GM12878 (cell line): ENCODE data around the gene SPINT2. TPM values are rescaled to one million over a fixed set of nuclear protein-coding genes. Genes with fewer than 3 reads are reported as not detected.

Source experiments
- ATAC-seq: fragments of 200-7000 bp; cut with Tn5 transposase; 3 replicates; pipeline ENCODE4 v1.9.1; 2020; ENCODE audit warnings: mild to moderate bottlenecking, moderate library complexity
- BruUV-seq: library from RNA; stranded (reverse); fragments of 400-500 nt; replicated peaks from 2 replicates; lab custom pipeline; 2021; lab: Mats Ljungman, UMichigan
- CTCF ChIA-PET: fragments of 300-600 bp; sonication (Branson Sonifier 250); formaldehyde crosslinking; extraction: SDS; loops from one replicate; lab custom pipeline; 2021; ENCODE audit warnings: inconsistent platforms; lab: Yijun Ruan, JAX
- POLR2A ChIA-PET: fragments of 350-600 bp; formaldehyde crosslinking; extraction: SDS; loops from one replicate; lab custom pipeline; 2021; ENCODE audit warnings: inconsistent platforms; lab: Charles Lee
- RAD21 ChIA-PET: fragments of 300-600 bp; sonication (Branson Sonifier 250); formaldehyde crosslinking; loops from one replicate; lab custom pipeline; 2023; ENCODE audit warnings: antibody characterized with exemption; ENCODE audit not compliant: unreplicated experiment; lab: Charles Lee
- SMC1A ChIA-PET: fragments of 300-600 bp; sonication (Branson Sonifier 250); formaldehyde crosslinking; loops from one replicate; lab custom pipeline; 2023; ENCODE audit not compliant: unreplicated experiment, uncharacterized antibody; lab: Charles Lee
- DNase-seq: peaks from one replicate; pipeline ENCODE4 v3.0.0-alpha.2; 2011; ENCODE audit warnings: low read depth, low spot score
- FAIRE-seq: peaks from 3 replicates; lab custom pipeline; 2011; peaks lifted over from hg19 to GRCh38; lab: Jason Lieb, UNC
- H2AFZ ChIP-seq: 2 replicates; pipeline ENCODE4 v1.6.0; 2011; ENCODE audit warnings: low read depth, low read length, control low read depth; ENCODE audit not compliant: control insufficient read depth
- H3K27ac ChIP-seq: 2 replicates; pipeline ENCODE4 v1.5.1; 2011; ENCODE audit warnings: control low read depth; ENCODE audit not compliant: control insufficient read depth, insufficient read depth
- H3K27me3 ChIP-seq, 2 experiments: replicated peaks in 1 of 2; 2 replicates each; pipeline versions ENCODE4 v1.6.0 to v1.6.1; 2011; ENCODE audit warnings: low read length in 1 of 2; ENCODE audit not compliant: control insufficient read depth in 2 of 2, insufficient read depth in 2 of 2
- H3K36me3 ChIP-seq, 2 experiments: 2 replicates each; pipeline ENCODE4 v1.5.1; 2011; ENCODE audit warnings: low read length in 1 of 2; ENCODE audit not compliant: control insufficient read depth in 2 of 2, insufficient read depth in 2 of 2
- H3K4me1 ChIP-seq: 2 replicates; pipeline ENCODE4 v1.6.1; 2011; ENCODE audit warnings: mild to moderate bottlenecking, low read length, moderate library complexity, mixed read lengths; ENCODE audit not compliant: control insufficient read depth, insufficient read depth
- H3K4me2 ChIP-seq: 2 replicates; pipeline ENCODE4 v1.6.0; 2011; ENCODE audit warnings: control low read depth; ENCODE audit not compliant: control insufficient read depth, insufficient read depth
- H3K4me3 ChIP-seq: fragments of 200-600 bp; sonication (generic); 2 replicates; pipeline ENCODE4 v1.5.1; 2016
- H3K79me2 ChIP-seq: 2 replicates; pipeline ENCODE4 v1.6.0; 2011; ENCODE audit warnings: low read length; ENCODE audit not compliant: control insufficient read depth, insufficient read depth
- H3K9ac ChIP-seq: 2 replicates; pipeline ENCODE4 v1.8.0; 2011; ENCODE audit warnings: low read length, control low read depth, mixed read lengths; ENCODE audit not compliant: control insufficient read depth, insufficient read depth
- H3K9me3 ChIP-seq: replicated peaks from 3 replicates; pipeline ENCODE4 v1.5.1; 2011; ENCODE audit warnings: mild to moderate bottlenecking, low read length; ENCODE audit not compliant: control insufficient read depth, insufficient read depth
- H4K20me1 ChIP-seq: 2 replicates; pipeline ENCODE4 v1.6.0; 2011; ENCODE audit not compliant: control insufficient read depth, insufficient read depth
- ATF7 ChIP-seq: fragments of 450-650 bp; IDR thresholded peaks from 2 replicates; pipeline ENCODE4 v1.6.1; 2016; ENCODE audit warnings: low read depth, mild to moderate bottlenecking
- ETV6 ChIP-seq, 2 experiments: fragments of 450-650 bp in 1 of 2; IDR thresholded peaks in 1 of 2; conservative IDR thresholded peaks in 1 of 2; 2 replicates each; pipeline ENCODE4 v1.6.1; 2014; ENCODE audit warnings: antibody characterized with exemption in 1 of 2, borderline replicate concordance in 1 of 2, low read depth in 1 of 2, mild to moderate bottlenecking in 1 of 2, moderate library complexity in 1 of 2
- GABPA ChIP-seq: IDR thresholded peaks from 2 replicates; pipeline ENCODE4 v1.6.1; 2014; ENCODE audit warnings: antibody characterized with exemption, low read depth, mild to moderate bottlenecking, inconsistent platforms
- NBN ChIP-seq: fragments of 450-650 bp; IDR thresholded peaks from 2 replicates; pipeline ENCODE4 v1.6.1; 2016
- NFIC ChIP-seq: IDR thresholded peaks from 2 replicates; pipeline ENCODE4 v1.6.1; 2012; ENCODE audit warnings: low read depth, mild to moderate bottlenecking, inconsistent platforms, low read length, moderate library complexity
- PAX5 ChIP-seq: IDR thresholded peaks from 2 replicates; pipeline ENCODE4 v1.6.1; 2011; ENCODE audit warnings: low read depth, low read length, borderline replicate concordance
- RUNX3 ChIP-seq: IDR thresholded peaks from 2 replicates; pipeline ENCODE4 v1.6.1; 2012; ENCODE audit warnings: low read length, inconsistent platforms
- SREBF1 ChIP-seq: IDR thresholded peaks from 2 replicates; pipeline ENCODE4 v1.6.1; 2012; ENCODE audit warnings: mild to moderate bottlenecking, low read length
- YY1 ChIP-seq: IDR thresholded peaks from 2 replicates; pipeline ENCODE4 v1.6.1; 2011; ENCODE audit warnings: low read depth, mild to moderate bottlenecking, low read length
- ZNF217 ChIP-seq: fragments of 450-650 bp; IDR thresholded peaks from 2 replicates; pipeline ENCODE4 v1.6.1; 2017; ENCODE audit warnings: antibody characterized with exemption, mild to moderate bottlenecking
- ZNF274 ChIP-seq: IDR thresholded peaks from one replicate; pipeline ENCODE4 v1.8.0; 2011; ENCODE audit not compliant: insufficient read length, insufficient read depth
- ZSCAN29 ChIP-seq: fragments of 450-650 bp; IDR thresholded peaks from 2 replicates; pipeline ENCODE4 v1.6.1; 2017; ENCODE audit warnings: mild to moderate bottlenecking, moderate library complexity
- WGBS: methylation state at CpG from one replicate; pipeline ENCODE4 v1.1.6; 2016; ENCODE audit warnings: low lambda C conversion rate; ENCODE audit not compliant: insufficient replicate concordance, insufficient coverage; ENCODE audit errors: missing lambda C conversion rate; 5-methylcytosine and 5-hydroxymethylcytosine counted together
- in situ Hi-C: fragments of 300-500 bp; cut with MboI; formaldehyde crosslinking; loops from 9 replicates; pipeline ENCODE4 v1.14.3; 2018; ENCODE audit warnings: mixed read lengths
- intact Hi-C: fragments of 100-400 bp; cut with micrococcal nuclease; formaldehyde crosslinking; loops from one replicate; pipeline ENCODE4 v1.14.2; 2022; ENCODE audit not compliant: unreplicated experiment
- polyA plus RNA-seq, 11 experiments: library from polyadenylated mRNA; depleted of rRNA in 4 of 11; unstranded in 6 of 11; stranded (reverse) in 5 of 11; fragments of >200 nt; fragmentation: Nextera tagmentation in 4 of 11; fragmentation: Illumina TruSeq in 1 of 11; extraction: Ambion mirVana in 4 of 11; extraction: Trizol in 1 of 11; gene quantifications; 1 replicate in 1 of 11; 2 replicates in 10 of 11; pipeline versions ENCODE4 v1.2.1 to v1.2.3, GENCODE V29; 2011 to 2016; ENCODE audit warnings: inconsistent platforms in 2 of 11, missing spikeins in 2 of 11, low read depth in 1 of 11
- total RNA-seq, 4 experiments: library from RNA; depleted of rRNA in 3 of 4; stranded (reverse); fragments of >200 nt in 3 of 4; fragmentation: Illumina TruSeq in 1 of 4; extraction: Trizol in 1 of 4; gene quantifications; 2 replicates each; pipeline versions ENCODE4 v1.2.1 to v1.2.3, GENCODE V29; 2013 to 2021
- TF ChIP-seq, protein P1 (sequence below): fragments of 450-650 bp; IDR thresholded peaks from 2 replicates; pipeline ENCODE4 v1.6.1; 2016; ENCODE audit warnings: mild to moderate bottlenecking, moderate library complexity, borderline replicate concordance

The SPINT2 gene
- total and polyA plus RNA-seq, 10 of the 15 experiments (the other 5 are each of a cell fraction or from before 2014, with no cell fraction given) = 0.15 to 26.5 (median 17.5) TPM

DNA sequence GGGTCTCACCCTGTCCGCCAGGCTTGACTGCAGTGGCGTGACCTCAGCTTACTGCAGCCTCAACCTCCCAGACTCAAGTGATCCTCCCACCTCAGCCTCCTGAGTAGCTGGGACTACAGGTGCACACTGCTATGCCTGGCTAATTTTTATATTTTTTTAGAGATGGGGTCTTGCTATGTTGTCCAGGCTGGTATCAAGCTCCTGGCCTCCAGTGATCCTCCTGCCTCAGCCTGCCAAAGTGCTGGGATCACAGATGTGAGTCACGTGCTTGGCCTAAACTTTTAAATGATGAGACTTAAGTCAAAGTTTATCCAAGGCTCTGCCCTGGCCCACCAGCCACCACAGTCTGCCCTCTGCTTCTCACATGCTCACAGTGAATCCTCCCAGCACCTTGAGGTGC is 41.9 kb downstream of the SPINT2 start (continued):
- TF ChIP-seq, protein P1, sequence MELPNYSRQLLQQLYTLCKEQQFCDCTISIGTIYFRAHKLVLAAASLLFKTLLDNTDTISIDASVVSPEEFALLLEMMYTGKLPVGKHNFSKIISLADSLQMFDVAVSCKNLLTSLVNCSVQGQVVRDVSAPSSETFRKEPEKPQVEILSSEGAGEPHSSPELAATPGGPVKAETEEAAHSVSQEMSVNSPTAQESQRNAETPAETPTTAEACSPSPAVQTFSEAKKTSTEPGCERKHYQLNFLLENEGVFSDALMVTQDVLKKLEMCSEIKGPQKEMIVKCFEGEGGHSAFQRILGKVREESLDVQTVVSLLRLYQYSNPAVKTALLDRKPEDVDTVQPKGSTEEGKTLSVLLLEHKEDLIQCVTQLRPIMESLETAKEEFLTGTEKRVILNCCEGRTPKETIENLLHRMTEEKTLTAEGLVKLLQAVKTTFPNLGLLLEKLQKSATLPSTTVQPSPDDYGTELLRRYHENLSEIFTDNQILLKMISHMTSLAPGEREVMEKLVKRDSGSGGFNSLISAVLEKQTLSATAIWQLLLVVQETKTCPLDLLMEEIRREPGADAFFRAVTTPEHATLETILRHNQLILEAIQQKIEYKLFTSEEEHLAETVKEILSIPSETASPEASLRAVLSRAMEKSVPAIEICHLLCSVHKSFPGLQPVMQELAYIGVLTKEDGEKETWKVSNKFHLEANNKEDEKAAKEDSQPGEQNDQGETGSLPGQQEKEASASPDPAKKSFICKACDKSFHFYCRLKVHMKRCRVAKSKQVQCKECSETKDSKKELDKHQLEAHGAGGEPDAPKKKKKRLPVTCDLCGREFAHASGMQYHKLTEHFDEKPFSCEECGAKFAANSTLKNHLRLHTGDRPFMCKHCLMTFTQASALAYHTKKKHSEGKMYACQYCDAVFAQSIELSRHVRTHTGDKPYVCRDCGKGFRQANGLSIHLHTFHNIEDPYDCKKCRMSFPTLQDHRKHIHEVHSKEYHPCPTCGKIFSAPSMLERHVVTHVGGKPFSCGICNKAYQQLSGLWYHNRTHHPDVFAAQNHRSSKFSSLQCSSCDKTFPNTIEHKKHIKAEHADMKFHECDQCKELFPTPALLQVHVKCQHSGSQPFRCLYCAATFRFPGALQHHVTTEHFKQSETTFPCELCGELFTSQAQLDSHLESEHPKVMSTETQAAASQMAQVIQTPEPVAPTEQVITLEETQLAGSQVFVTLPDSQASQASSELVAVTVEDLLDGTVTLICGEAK = no peak
- TF ChIP-seq ZNF274 (no peak), GABPA (no peak), YY1 (no peak)
- TF ChIP-seq, all 136 proteins: peak for 0

DNA sequence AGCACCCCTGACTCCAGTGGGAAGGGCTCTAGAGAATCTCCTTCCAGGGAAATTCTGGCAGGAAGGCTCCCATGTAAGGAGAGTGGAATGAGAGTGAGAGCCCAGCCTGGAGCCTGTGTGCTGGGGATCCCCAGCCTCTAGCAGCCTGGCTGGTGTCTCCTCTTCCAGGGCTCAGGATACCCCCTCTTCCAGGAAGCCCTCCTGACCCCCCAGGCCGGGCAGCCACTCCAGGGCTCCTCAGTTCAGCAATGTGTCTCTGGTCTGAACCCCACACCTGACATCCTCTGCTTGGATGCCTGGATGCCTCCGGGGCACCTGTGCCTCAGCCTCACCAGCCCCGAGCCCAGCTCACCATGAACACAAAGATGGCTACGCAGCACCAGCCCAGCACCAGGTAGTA is 42.7 kb downstream of the SPINT2 start:
- Histone ChIP-seq H2AFZ (no peak overlapping the region), H3K27ac (no peak overlapping the region), H3K4me1 (no peaks in the 10 kb centered on the region), H3K4me2 (no peak overlapping the region), H3K79me2 (no peaks in the 10 kb centered on the region), H4K20me1 (no peaks in the 10 kb centered on the region), H3K9me3 (no peaks in the 10 kb centered on the region), H3K27me3 (no peaks in the 10 kb centered on the region), H3K4me3 (no peak overlapping the region), H3K9ac (no peak overlapping the region), H3K36me3 (peaks cover 0 to 11% of the 10 kb centered on the region in 2 experiments; a peak in 3 of 4 replicates)
- TF ChIP-seq ZNF217 = no peak
- TF ChIP-seq RUNX3 = no peak
- no peak for TF ChIP-seq SREBF1
- TF ChIP-seq ATF7 = no peak
- no peak for TF ChIP-seq NFIC
- TF ChIP-seq ZSCAN29 = no peak
- no peak for TF ChIP-seq PAX5
- TF ChIP-seq YY1 = no peak
- TF ChIP-seq NBN = no peak
- no peak for TF ChIP-seq ETV6 (conservative IDR thresholded peaks at IDR 0.05 in 1 of 2, IDR thresholded peaks at IDR 0.05 in 1 of 2; ENCODE audit: borderline replicate concordance in 1 of 2, low read depth in 1 of 2)
- SMC1A ChIA-PET = no interaction called here
- DNase-seq (no peak), ATAC-seq (no peak), FAIRE-seq (no peak)
- intact Hi-C loops = no loop called here
- no TSS peak for BruUV-seq
- in situ Hi-C loops = no loop called here
- CTCF ChIA-PET = no interaction called here
- WGBS = 92% methylated on average over 4 of the region's 4 CpGs
- POLR2A ChIA-PET = no interaction called here
- RAD21 ChIA-PET = no interaction called here
